ENCODE measurements around the gene CNNM1.

DNA sequence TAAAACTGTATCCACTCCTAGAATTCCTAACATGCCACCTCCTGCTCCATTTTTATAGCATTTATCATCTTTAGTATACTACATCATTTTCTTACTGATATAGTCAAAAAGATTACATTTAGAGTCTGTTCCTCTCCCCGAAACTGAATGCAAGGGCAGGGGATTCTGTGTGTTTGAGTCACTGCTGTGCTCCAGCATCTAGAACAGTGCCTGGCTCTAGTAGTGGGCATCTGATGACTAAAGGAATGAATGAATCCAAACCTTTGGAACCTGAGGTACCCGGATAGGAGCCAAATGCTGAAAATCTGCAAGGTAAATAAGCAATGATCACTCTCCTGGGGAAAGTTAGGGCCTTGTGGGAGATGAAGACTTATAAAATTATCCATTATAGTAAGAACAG lies 82.4 kb downstream of the CNNM1 start:
- TF ChIP-seq POLR2A (IDR thresholded peaks at IDR 0.05), result no peak
- TF ChIP-seq, protein P1, sequence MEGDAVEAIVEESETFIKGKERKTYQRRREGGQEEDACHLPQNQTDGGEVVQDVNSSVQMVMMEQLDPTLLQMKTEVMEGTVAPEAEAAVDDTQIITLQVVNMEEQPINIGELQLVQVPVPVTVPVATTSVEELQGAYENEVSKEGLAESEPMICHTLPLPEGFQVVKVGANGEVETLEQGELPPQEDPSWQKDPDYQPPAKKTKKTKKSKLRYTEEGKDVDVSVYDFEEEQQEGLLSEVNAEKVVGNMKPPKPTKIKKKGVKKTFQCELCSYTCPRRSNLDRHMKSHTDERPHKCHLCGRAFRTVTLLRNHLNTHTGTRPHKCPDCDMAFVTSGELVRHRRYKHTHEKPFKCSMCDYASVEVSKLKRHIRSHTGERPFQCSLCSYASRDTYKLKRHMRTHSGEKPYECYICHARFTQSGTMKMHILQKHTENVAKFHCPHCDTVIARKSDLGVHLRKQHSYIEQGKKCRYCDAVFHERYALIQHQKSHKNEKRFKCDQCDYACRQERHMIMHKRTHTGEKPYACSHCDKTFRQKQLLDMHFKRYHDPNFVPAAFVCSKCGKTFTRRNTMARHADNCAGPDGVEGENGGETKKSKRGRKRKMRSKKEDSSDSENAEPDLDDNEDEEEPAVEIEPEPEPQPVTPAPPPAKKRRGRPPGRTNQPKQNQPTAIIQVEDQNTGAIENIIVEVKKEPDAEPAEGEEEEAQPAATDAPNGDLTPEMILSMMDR (IDR thresholded peaks at IDR 0.05), result no peak
